H1 (cell line): ENCODE results near the gene EXOC6. TPM values are rescaled to one million over a fixed set of nuclear protein-coding genes. Genes with fewer than 3 reads are reported as not detected.

Experiments used
- CBX8 ChIP-seq: fragments of 300-800, 300-1000 bp; sonication (generic); IDR thresholded peaks from 2 replicates; pipeline ENCODE4 v1.7.1; 2016; ENCODE audit warnings: low read depth, low read length, borderline replicate concordance
- polyA plus RNA-seq, 7 experiments: library from polyadenylated mRNA; depleted of rRNA in 3 of 7; stranded (reverse) in 5 of 7; unstranded in 2 of 7; fragments of >200 nt in 5 of 7; fragments of 200-250 nt in 2 of 7; gene quantifications; 1 replicate in 5 of 7; 2 replicates in 1 of 7; 4 replicates in 1 of 7; pipeline versions ENCODE4 v1.2.1 to v1.2.3, GENCODE V29; 2011 to 2013; ENCODE audit warnings: missing spikeins in 2 of 7, mixed read lengths in 2 of 7
- total RNA-seq: library from RNA; stranded (reverse); fragmentation: NEBNext Ultra II Directional; extraction: Animal tissue kit (Norgen Biotek cat#: 25700); gene quantifications from 2 replicates; pipeline ENCODE4 v1.2.1, GENCODE V29; 2021
- TF ChIP-seq, protein P1 (sequence below): fragments of 300-600 bp; sonication (generic); IDR thresholded peaks from 2 replicates; pipeline ENCODE4 v1.7.1; 2012; ENCODE audit warnings: low read length, moderate library complexity, mild to moderate bottlenecking, inconsistent platforms; ENCODE audit not compliant: insufficient replicate concordance

EXOC6 gene
- total and polyA plus RNA-seq, 2 of the 8 experiments (the other 6 are each of a cell fraction or from before 2014, with no cell fraction given), result 1.7 to 4.5 TPM

DNA sequence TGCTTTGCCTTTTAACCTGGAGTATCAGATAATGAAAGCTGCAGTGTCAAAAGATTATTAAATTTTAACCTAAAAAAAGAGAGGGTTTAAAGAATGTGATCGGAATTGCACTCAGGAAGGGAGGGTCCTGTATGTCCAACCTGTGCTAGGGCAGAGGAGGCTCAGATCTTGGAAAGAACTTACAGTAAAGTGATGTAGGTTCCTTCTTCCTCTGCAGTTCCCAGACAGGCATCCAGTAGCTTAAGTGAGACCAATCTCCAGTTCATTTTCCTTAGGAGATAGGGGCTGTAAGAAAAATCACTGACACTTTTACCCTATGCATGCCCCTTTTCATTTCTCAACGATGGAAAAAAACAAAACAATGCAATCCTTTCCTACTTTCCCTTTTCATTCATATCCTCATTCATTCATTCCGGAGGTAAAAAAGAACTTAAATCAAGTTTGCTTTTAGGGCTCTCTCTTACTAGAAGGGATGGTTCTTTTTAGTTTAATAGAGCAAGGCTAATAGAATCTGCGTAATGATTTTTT is 28.3 kb downstream of the EXOC6 start (continued):
- TF ChIP-seq, protein P1, sequence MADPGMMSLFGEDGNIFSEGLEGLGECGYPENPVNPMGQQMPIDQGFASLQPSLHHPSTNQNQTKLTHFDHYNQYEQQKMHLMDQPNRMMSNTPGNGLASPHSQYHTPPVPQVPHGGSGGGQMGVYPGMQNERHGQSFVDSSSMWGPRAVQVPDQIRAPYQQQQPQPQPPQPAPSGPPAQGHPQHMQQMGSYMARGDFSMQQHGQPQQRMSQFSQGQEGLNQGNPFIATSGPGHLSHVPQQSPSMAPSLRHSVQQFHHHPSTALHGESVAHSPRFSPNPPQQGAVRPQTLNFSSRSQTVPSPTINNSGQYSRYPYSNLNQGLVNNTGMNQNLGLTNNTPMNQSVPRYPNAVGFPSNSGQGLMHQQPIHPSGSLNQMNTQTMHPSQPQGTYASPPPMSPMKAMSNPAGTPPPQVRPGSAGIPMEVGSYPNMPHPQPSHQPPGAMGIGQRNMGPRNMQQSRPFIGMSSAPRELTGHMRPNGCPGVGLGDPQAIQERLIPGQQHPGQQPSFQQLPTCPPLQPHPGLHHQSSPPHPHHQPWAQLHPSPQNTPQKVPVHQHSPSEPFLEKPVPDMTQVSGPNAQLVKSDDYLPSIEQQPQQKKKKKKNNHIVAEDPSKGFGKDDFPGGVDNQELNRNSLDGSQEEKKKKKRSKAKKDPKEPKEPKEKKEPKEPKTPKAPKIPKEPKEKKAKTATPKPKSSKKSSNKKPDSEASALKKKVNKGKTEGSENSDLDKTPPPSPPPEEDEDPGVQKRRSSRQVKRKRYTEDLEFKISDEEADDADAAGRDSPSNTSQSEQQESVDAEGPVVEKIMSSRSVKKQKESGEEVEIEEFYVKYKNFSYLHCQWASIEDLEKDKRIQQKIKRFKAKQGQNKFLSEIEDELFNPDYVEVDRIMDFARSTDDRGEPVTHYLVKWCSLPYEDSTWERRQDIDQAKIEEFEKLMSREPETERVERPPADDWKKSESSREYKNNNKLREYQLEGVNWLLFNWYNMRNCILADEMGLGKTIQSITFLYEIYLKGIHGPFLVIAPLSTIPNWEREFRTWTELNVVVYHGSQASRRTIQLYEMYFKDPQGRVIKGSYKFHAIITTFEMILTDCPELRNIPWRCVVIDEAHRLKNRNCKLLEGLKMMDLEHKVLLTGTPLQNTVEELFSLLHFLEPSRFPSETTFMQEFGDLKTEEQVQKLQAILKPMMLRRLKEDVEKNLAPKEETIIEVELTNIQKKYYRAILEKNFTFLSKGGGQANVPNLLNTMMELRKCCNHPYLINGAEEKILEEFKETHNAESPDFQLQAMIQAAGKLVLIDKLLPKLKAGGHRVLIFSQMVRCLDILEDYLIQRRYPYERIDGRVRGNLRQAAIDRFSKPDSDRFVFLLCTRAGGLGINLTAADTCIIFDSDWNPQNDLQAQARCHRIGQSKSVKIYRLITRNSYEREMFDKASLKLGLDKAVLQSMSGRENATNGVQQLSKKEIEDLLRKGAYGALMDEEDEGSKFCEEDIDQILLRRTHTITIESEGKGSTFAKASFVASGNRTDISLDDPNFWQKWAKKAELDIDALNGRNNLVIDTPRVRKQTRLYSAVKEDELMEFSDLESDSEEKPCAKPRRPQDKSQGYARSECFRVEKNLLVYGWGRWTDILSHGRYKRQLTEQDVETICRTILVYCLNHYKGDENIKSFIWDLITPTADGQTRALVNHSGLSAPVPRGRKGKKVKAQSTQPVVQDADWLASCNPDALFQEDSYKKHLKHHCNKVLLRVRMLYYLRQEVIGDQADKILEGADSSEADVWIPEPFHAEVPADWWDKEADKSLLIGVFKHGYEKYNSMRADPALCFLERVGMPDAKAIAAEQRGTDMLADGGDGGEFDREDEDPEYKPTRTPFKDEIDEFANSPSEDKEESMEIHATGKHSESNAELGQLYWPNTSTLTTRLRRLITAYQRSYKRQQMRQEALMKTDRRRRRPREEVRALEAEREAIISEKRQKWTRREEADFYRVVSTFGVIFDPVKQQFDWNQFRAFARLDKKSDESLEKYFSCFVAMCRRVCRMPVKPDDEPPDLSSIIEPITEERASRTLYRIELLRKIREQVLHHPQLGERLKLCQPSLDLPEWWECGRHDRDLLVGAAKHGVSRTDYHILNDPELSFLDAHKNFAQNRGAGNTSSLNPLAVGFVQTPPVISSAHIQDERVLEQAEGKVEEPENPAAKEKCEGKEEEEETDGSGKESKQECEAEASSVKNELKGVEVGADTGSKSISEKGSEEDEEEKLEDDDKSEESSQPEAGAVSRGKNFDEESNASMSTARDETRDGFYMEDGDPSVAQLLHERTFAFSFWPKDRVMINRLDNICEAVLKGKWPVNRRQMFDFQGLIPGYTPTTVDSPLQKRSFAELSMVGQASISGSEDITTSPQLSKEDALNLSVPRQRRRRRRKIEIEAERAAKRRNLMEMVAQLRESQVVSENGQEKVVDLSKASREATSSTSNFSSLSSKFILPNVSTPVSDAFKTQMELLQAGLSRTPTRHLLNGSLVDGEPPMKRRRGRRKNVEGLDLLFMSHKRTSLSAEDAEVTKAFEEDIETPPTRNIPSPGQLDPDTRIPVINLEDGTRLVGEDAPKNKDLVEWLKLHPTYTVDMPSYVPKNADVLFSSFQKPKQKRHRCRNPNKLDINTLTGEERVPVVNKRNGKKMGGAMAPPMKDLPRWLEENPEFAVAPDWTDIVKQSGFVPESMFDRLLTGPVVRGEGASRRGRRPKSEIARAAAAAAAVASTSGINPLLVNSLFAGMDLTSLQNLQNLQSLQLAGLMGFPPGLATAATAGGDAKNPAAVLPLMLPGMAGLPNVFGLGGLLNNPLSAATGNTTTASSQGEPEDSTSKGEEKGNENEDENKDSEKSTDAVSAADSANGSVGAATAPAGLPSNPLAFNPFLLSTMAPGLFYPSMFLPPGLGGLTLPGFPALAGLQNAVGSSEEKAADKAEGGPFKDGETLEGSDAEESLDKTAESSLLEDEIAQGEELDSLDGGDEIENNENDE, result no peak
- no peak for TF ChIP-seq CBX8
